Mesendoderm (in vitro differentiated cells): ENCODE measurements around the gene ANKRD44.

Experiments used
- DNase-seq: peaks from one replicate; pipeline ENCODE4 v3.0.0; 2013
- H2AK5ac ChIP-seq: 2 replicates; pipeline ENCODE4 v1.6.1; 2013; ENCODE audit warnings: low read length, inconsistent platforms
- H2BK120ac ChIP-seq: 2 replicates; pipeline ENCODE4 v1.6.1; 2013; ENCODE audit warnings: low read depth, mild to moderate bottlenecking, low read length, moderate library complexity, mixed read lengths
- H2BK15ac ChIP-seq: replicated peaks from 2 replicates; pipeline ENCODE4 v1.6.1; 2013; ENCODE audit warnings: low read depth, mild to moderate bottlenecking, moderate library complexity
- H2BK5ac ChIP-seq: 2 replicates; pipeline ENCODE4 v1.6.1; 2013; ENCODE audit warnings: low read length, inconsistent platforms
- H3K18ac ChIP-seq: 2 replicates; pipeline ENCODE4 v1.6.1; 2013; ENCODE audit warnings: mild to moderate bottlenecking, low read length, mixed read lengths
- H3K23ac ChIP-seq: one replicate; pipeline ENCODE4 v1.6.1; 2013; ENCODE audit warnings: low read length
- H3K27ac ChIP-seq: 2 replicates; pipeline ENCODE4 v1.5.1; 2013; ENCODE audit warnings: low read depth, mild to moderate bottlenecking, inconsistent platforms, low read length, moderate library complexity
- H3K27me3 ChIP-seq: 2 replicates; pipeline ENCODE4 v1.6.1; 2013; ENCODE audit warnings: low read length, control low read depth, mild to moderate bottlenecking, inconsistent platforms; ENCODE audit not compliant: insufficient read depth, poor library complexity
- H3K36me3 ChIP-seq: 2 replicates; pipeline ENCODE4 v1.6.1; 2013; ENCODE audit warnings: low read length, inconsistent platforms; ENCODE audit not compliant: control insufficient read depth, insufficient read depth
- H3K4ac ChIP-seq: one replicate; pipeline ENCODE4 v1.6.1; 2013; ENCODE audit warnings: low read depth, mild to moderate bottlenecking, low read length, moderate library complexity
- H3K4me1 ChIP-seq: 2 replicates; pipeline ENCODE4 v1.6.1; 2013; ENCODE audit warnings: low read depth, low read length, inconsistent platforms; ENCODE audit not compliant: control insufficient read depth
- H3K4me2 ChIP-seq: 2 replicates; pipeline ENCODE4 v1.6.1; 2013; ENCODE audit warnings: low read length
- H3K4me3 ChIP-seq: 2 replicates; pipeline ENCODE4 v1.5.1; 2013; ENCODE audit warnings: mild to moderate bottlenecking, low read length
- H3K56ac ChIP-seq: one replicate; pipeline ENCODE4 v1.6.1; 2013; ENCODE audit warnings: low read length
- H3K79me1 ChIP-seq: 2 replicates; pipeline ENCODE4 v1.6.1; 2013; ENCODE audit warnings: low read length, inconsistent platforms
- H3K79me2 ChIP-seq: 2 replicates; pipeline ENCODE4 v1.6.1; 2013; ENCODE audit warnings: mild to moderate bottlenecking, low read length; ENCODE audit not compliant: control insufficient read depth, insufficient read depth
- H3K9ac ChIP-seq: 2 replicates; pipeline ENCODE4 v1.6.1; 2013; ENCODE audit warnings: low read length, inconsistent platforms
- H4K5ac ChIP-seq: one replicate; pipeline ENCODE4 v1.6.1; 2013; ENCODE audit warnings: low read length
- H4K8ac ChIP-seq: one replicate; pipeline ENCODE4 v1.6.1; 2013; ENCODE audit warnings: low read depth, mild to moderate bottlenecking, control low read depth, low read length, moderate library complexity
- WGBS: extraction: QIAGEN DNeasy Blood & Tissue Kit; methylation state at CpG from one replicate; pipeline ENCODE4 v1.1.7; 2013; ENCODE audit warnings: low lambda C conversion rate, missing lambda C conversion rate; ENCODE audit not compliant: insufficient coverage; ENCODE audit errors: extremely low coverage; 5-methylcytosine and 5-hydroxymethylcytosine counted together

The ANKRD44 gene

GRCh38 chr2:197152451-197153228 lies 157.9 kb downstream of the ANKRD44 start:
- no peak overlapping the region for H3K4me2 ChIP-seq
- no peaks in the 10 kb centered on the region for H3K27me3 ChIP-seq
- no peak overlapping the region for H2AK5ac ChIP-seq
- no peak overlapping the region for H3K4ac ChIP-seq
- H3K79me2 ChIP-seq, result no peaks in the 10 kb centered on the region
- H4K5ac ChIP-seq, result no peak overlapping the region
- no peak overlapping the region for H3K4me3 ChIP-seq
- no peak overlapping the region for H3K9ac ChIP-seq
- no peaks in the 10 kb centered on the region for H3K36me3 ChIP-seq
- no peak overlapping the region for H3K18ac ChIP-seq
- H2BK5ac ChIP-seq, result no peak overlapping the region
- no peak overlapping the region for H4K8ac ChIP-seq
- no CpG with 5 or more reads among the region's 7 CpGs for WGBS
- DNase-seq, result no peak
- peaks cover 8% of the 10 kb centered on the region for H3K4me1 ChIP-seq
- no peak overlapping the region for H2BK15ac ChIP-seq
- H2BK120ac ChIP-seq, result no peak overlapping the region
- H3K56ac ChIP-seq, result no peak overlapping the region
- no peak overlapping the region for H3K27ac ChIP-seq
- no peak overlapping the region for H3K23ac ChIP-seq
- no peaks in the 10 kb centered on the region for H3K79me1 ChIP-seq

- Histone ChIP-seq H2AK5ac (no peak overlapping the region), H3K79me1 (no peaks in the 10 kb centered on the region), H3K4me2 (no peak overlapping the region), H2BK5ac (no peak overlapping the region), H3K4me1 (peaks cover 16% of the 10 kb centered on the region), H3K36me3 (no peaks in the 10 kb centered on the region), H3K4me3 (no peak overlapping the region), H3K27ac (no peak overlapping the region), H3K4ac (no peak overlapping the region), H4K8ac (no peak overlapping the region), H3K56ac (no peak overlapping the region), H3K9ac (no peak overlapping the region), H3K18ac (no peak overlapping the region), H2BK120ac (no peak overlapping the region), H2BK15ac (no peak overlapping the region), H3K23ac (no peak overlapping the region), H4K5ac (no peak overlapping the region), H3K79me2 (no peaks in the 10 kb centered on the region), H3K27me3 (no peaks in the 10 kb centered on the region)
- WGBS, result no CpG with 5 or more reads among the region's 4 CpGs
- DNase-seq, result no peak
Measured at GRCh38 chr2:197149546-197149945, 161.0 kb downstream of the ANKRD44 start.

DNA sequence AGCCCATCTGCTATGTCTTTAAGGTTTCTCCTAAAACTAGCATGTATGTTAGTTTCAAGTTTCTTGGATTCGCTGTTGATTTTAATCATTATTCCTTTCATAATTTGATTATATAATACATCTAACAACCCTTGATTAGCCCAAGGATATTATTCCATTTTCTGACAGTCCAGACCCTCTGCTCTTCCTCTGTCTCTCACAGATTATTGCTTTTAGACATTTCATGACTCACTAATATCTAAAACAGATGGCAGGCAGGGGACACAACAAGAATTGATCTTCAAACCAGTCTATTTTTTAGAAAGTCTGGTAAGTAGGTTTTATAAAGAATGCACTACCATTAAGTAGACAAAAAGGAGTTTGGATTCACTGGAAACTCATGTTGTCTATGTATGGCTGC lies 162.2 kb downstream of the ANKRD44 start:
- Histone ChIP-seq H2BK120ac (no peak overlapping the region), H3K9ac (no peak overlapping the region), H4K5ac (no peak overlapping the region), H3K4me3 (no peak overlapping the region), H3K79me1 (no peaks in the 10 kb centered on the region), H3K27ac (no peak overlapping the region), H2BK15ac (no peak overlapping the region), H3K36me3 (no peaks in the 10 kb centered on the region), H4K8ac (no peak overlapping the region), H3K4me2 (no peak overlapping the region), H3K27me3 (no peaks in the 10 kb centered on the region), H3K4ac (no peak overlapping the region), H3K23ac (no peak overlapping the region), H3K79me2 (no peaks in the 10 kb centered on the region), H3K56ac (no peak overlapping the region), H3K4me1 (peaks cover 16% of the 10 kb centered on the region), H2BK5ac (no peak overlapping the region), H2AK5ac (no peak overlapping the region), H3K18ac (no peak overlapping the region)
- no peak for DNase-seq
- WGBS, result no CpG with 5 or more reads among the region's 1 CpG

- Histone ChIP-seq H3K4ac (no peak overlapping the region), H2BK5ac (no peak overlapping the region), H2BK15ac (no peak overlapping the region), H3K27ac (no peak overlapping the region), H3K23ac (no peak overlapping the region), H2AK5ac (no peak overlapping the region), H3K4me2 (no peak overlapping the region), H3K4me1 (peaks cover 16% of the 10 kb centered on the region), H3K4me3 (no peak overlapping the region), H3K36me3 (no peaks in the 10 kb centered on the region), H3K56ac (no peak overlapping the region), H3K79me2 (no peaks in the 10 kb centered on the region), H3K18ac (no peak overlapping the region), H3K27me3 (no peaks in the 10 kb centered on the region), H3K9ac (no peak overlapping the region), H4K5ac (no peak overlapping the region), H2BK120ac (no peak overlapping the region), H3K79me1 (no peaks in the 10 kb centered on the region), H4K8ac (no peak overlapping the region)
- no CpG with 5 or more reads among the region's 4 CpGs for WGBS
- peak; percentile 78 for DNase-seq
Measured at GRCh38 chr2:197147942-197148341, 162.6 kb downstream of the ANKRD44 start.

GRCh38 chr2:197146995-197147394 lies 163.6 kb downstream of the ANKRD44 start:
- no peak overlapping the region for H3K4ac ChIP-seq
- H2BK15ac ChIP-seq, result no peak overlapping the region
- no peak overlapping the region for H2BK120ac ChIP-seq
- no peaks in the 10 kb centered on the region for H3K79me2 ChIP-seq
- no peak overlapping the region for H2BK5ac ChIP-seq
- peaks cover 10% of the 10 kb centered on the region for H3K4me1 ChIP-seq
- H3K79me1 ChIP-seq, result no peaks in the 10 kb centered on the region
- H3K4me2 ChIP-seq, result no peak overlapping the region
- no peak overlapping the region for H3K23ac ChIP-seq
- H2AK5ac ChIP-seq, result no peak overlapping the region
- H3K27ac ChIP-seq, result no peak overlapping the region
- no peak overlapping the region for H4K5ac ChIP-seq
- H3K4me3 ChIP-seq, result no peak overlapping the region
- H3K27me3 ChIP-seq, result no peaks in the 10 kb centered on the region
- no peak overlapping the region for H3K9ac ChIP-seq
- no peak overlapping the region for H3K18ac ChIP-seq
- H3K36me3 ChIP-seq, result no peaks in the 10 kb centered on the region
- no peak for DNase-seq
- H4K8ac ChIP-seq, result no peak overlapping the region
- whole genome bisulfite sequencing, result no CpG with 5 or more reads among the region's 5 CpGs
- no peak overlapping the region for H3K56ac ChIP-seq
